ENCODE measurements around the gene ANKRD13A.
"Not testable (repeated sequence)": the region's sequence is repeated elsewhere in the genome, so short reads cannot be mapped to it uniquely, and the experiment has no call there.

Gene ANKRD13A

GRCh38 chr12:110006115-110006514 is 6.9 kb downstream of the ANKRD13A start:
- DNase-seq (ENCODE audit: low read depth in 2 of 2, low spot score in 1 of 2) = no peak

- DNase-seq (ENCODE audit: low read depth in 2 of 2, low spot score in 1 of 2) = no peak
Observed at GRCh38 chr12:110007881-110008280, 8.7 kb downstream of the ANKRD13A start.

GRCh38 chr12:110008681-110009398 is 9.6 kb downstream of the ANKRD13A start:
- not testable (repeated sequence) for DNase-seq (ENCODE audit: low read depth in 2 of 2, low spot score in 1 of 2)

GRCh38 chr12:110010853-110011723 is 11.9 kb downstream of the ANKRD13A start:
- no peak for DNase-seq (ENCODE audit: low read depth in 2 of 2, low spot score in 1 of 2)

- DNase-seq (ENCODE audit: low read depth in 2 of 2, low spot score in 1 of 2) = no peak
Observed at GRCh38 chr12:110012137-110012536, 12.9 kb downstream of the ANKRD13A start.

- no peak for DNase-seq (ENCODE audit: low read depth in 2 of 2, low spot score in 1 of 2)
Observed at GRCh38 chr12:110012659-110013058, 13.4 kb downstream of the ANKRD13A start.

GRCh38 chr12:110015132-110015531 is 15.9 kb downstream of the ANKRD13A start:
- DNase-seq (ENCODE audit: low read depth in 2 of 2, low spot score in 1 of 2) = no peak

GRCh38 chr12:110020956-110021355 is 21.7 kb downstream of the ANKRD13A start:
- DNase-seq (ENCODE audit: low read depth in 2 of 2, low spot score in 1 of 2) = no peak

GRCh38 chr12:110023059-110023980 is 24.1 kb downstream of the ANKRD13A start:
- no peak for DNase-seq (ENCODE audit: low read depth in 2 of 2, low spot score in 1 of 2)

GRCh38 chr12:110024051-110024450 is 24.8 kb downstream of the ANKRD13A start:
- no peak for DNase-seq (ENCODE audit: low read depth in 2 of 2, low spot score in 1 of 2)

GRCh38 chr12:110028323-110028722 is 29.1 kb downstream of the ANKRD13A start:
- DNase-seq (ENCODE audit: low read depth in 2 of 2, low spot score in 1 of 2) = no peak

- DNase-seq (ENCODE audit: low read depth in 2 of 2, low spot score in 1 of 2) = no peak
Observed at GRCh38 chr12:110029290-110029815, 30.1 kb downstream of the ANKRD13A start.

GRCh38 chr12:110033888-110034287 is 34.7 kb downstream of the ANKRD13A start:
- no peak for DNase-seq (ENCODE audit: low read depth in 2 of 2, low spot score in 1 of 2)

- DNase-seq (ENCODE audit: low read depth in 2 of 2, low spot score in 1 of 2) = no peak
Observed at GRCh38 chr12:110035534-110036104, 36.4 kb downstream of the ANKRD13A start.

- DNase-seq (ENCODE audit: low read depth in 2 of 2, low spot score in 1 of 2) = no peak
Observed at GRCh38 chr12:110037315-110037714, 38.1 kb downstream of the ANKRD13A start.

GRCh38 chr12:110038741-110039084 is 39.5 kb downstream of the ANKRD13A start:
- DNase-seq (ENCODE audit: low read depth in 2 of 2, low spot score in 1 of 2) = no peak

GRCh38 chr12:110039085-110039807 is 40.0 kb downstream of the ANKRD13A start:
- no peak for DNase-seq (ENCODE audit: low read depth in 2 of 2, low spot score in 1 of 2)

GRCh38 chr12:110042264-110042663 is 43.0 kb downstream of the ANKRD13A start:
- no peak for DNase-seq (ENCODE audit: low read depth in 2 of 2, low spot score in 1 of 2)

- DNase-seq (ENCODE audit: low read depth in 2 of 2, low spot score in 1 of 2) = no peak
Observed at GRCh38 chr12:110046451-110047187, 47.4 kb downstream of the ANKRD13A start.
